GM12892 (cell line): ENCODE data around the gene TVP23C.

Experiments
- POLR2A ChIP-seq: IDR thresholded peaks from 2 replicates; pipeline ENCODE4 v1.6.1; 2011; ENCODE audit warnings: low read depth, low read length, control low read depth
- TAF1 ChIP-seq: IDR thresholded peaks from 2 replicates; pipeline ENCODE4 v1.6.1; 2011; ENCODE audit warnings: low read depth, mild to moderate bottlenecking, control low read depth, low read length, borderline replicate concordance

- no peak for TF ChIP-seq POLR2A
- no peak for TF ChIP-seq TAF1
Measured at GRCh38 chr17:15490634-15491261, 72.5 kb downstream of the TVP23C start.
